NB4 (cell line): ENCODE data around the gene KRT85.

Experiments used
- CTCF ChIP-seq: IDR thresholded peaks from one replicate; pipeline ENCODE4 v1.5.1; 2012; ENCODE audit warnings: low read depth, low read length
- POLR2A ChIP-seq: IDR thresholded peaks from 2 replicates; pipeline ENCODE4 v1.6.1; 2011; ENCODE audit warnings: mild to moderate bottlenecking; ENCODE audit not compliant: insufficient read length; ENCODE audit errors: extremely low read depth

GRCh38 chr12:52395761-52396434 is 28.6 kb upstream of the KRT85 start:
- TF ChIP-seq CTCF (peak; percentile 37), POLR2A (no peak)
